Retinal pigment epithelial cell (primary cell): Measurements from ENCODE around the gene PGS1.

Experiments
- DNase-seq: peaks from one replicate; pipeline ENCODE4 v3.0.0-alpha.2; 2010; ENCODE audit warnings: low read depth
- H3K4me3 ChIP-seq: 2 replicates; pipeline ENCODE4 v1.5.1; 2011; ENCODE audit warnings: mild to moderate bottlenecking, low read length, control low read depth, moderate library complexity
- TF ChIP-seq, protein P1 (sequence below): conservative IDR thresholded peaks from 2 replicates; pipeline ENCODE4 v1.5.1; 2011; ENCODE audit warnings: low read depth, low read length, control low read depth, inconsistent platforms

The PGS1 gene

DNA sequence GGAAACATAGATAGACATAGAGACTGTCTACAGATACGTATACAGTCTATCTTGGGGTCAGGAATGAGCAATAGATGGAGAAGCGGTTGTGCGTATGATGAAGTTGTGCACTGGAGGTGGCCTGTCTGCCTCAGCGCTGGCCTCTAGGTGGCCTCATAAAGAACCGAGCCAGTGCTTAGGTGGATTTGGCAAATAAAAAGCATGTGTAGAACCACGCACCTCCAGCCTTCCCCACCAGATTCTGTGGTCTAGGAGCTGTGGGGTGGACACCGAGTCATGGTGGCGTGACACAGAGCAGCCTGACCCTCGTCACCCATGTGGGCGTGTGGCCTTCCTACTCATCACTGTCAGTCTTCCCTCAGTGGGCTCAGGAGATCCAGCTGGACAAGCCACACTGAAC lies 34.0 kb downstream of the PGS1 start:
- no peak for DNase-seq
- H3K4me3 ChIP-seq, result no peak overlapping the region
- TF ChIP-seq, protein P1, sequence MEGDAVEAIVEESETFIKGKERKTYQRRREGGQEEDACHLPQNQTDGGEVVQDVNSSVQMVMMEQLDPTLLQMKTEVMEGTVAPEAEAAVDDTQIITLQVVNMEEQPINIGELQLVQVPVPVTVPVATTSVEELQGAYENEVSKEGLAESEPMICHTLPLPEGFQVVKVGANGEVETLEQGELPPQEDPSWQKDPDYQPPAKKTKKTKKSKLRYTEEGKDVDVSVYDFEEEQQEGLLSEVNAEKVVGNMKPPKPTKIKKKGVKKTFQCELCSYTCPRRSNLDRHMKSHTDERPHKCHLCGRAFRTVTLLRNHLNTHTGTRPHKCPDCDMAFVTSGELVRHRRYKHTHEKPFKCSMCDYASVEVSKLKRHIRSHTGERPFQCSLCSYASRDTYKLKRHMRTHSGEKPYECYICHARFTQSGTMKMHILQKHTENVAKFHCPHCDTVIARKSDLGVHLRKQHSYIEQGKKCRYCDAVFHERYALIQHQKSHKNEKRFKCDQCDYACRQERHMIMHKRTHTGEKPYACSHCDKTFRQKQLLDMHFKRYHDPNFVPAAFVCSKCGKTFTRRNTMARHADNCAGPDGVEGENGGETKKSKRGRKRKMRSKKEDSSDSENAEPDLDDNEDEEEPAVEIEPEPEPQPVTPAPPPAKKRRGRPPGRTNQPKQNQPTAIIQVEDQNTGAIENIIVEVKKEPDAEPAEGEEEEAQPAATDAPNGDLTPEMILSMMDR, result peak; percentile 55

DNA sequence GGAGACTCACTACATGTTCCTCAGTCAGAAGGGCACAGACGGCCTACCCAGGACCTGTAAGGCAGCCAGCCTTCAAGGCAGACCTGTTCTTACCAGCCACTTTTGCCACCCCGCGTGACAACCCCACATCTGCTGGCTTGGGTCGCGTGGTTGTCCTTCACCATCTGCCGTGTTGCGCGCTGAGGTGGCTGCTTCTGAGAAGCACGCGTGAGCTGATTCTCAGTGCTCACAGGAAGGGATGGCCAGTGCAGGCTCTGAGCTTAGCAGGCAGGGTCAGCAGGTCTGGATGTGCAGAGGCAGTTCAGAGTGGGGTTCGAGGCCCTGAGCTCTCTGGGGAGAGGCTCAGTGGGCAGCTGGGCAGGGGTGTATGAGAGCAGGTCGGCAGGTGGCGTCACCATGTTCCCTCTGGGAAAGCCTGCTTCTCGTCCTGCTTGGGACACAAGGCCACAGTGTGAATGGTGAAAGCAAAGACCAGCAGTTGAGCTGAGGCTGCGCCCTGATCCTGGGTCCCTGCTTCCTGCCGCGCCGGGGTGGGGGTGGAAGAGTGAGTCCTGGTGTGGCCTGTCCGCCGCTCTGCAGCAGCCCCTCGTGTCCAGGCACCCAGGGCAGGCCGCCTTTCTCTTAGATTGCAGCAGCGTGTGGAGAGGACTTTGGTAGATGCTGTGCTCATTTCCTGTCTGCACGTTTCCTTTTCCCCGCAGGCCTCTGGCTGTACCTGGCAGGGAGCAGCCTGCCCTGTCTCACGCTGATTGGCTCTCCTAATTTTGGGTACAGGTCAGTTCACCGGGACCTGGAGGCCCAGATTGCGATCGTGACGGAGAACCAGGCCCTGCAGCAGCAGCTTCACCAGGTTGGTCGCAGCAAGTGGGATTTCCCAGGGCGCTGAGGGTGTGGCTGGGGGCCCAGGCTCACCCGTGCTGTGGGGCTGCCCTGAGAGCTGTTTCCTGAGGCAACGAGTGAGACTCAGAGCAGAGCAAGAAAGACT lies 36.0 kb downstream of the PGS1 start:
- no peak overlapping the region for H3K4me3 ChIP-seq
- DNase-seq, result no peak
- TF ChIP-seq, protein P1, result no peak

DNA sequence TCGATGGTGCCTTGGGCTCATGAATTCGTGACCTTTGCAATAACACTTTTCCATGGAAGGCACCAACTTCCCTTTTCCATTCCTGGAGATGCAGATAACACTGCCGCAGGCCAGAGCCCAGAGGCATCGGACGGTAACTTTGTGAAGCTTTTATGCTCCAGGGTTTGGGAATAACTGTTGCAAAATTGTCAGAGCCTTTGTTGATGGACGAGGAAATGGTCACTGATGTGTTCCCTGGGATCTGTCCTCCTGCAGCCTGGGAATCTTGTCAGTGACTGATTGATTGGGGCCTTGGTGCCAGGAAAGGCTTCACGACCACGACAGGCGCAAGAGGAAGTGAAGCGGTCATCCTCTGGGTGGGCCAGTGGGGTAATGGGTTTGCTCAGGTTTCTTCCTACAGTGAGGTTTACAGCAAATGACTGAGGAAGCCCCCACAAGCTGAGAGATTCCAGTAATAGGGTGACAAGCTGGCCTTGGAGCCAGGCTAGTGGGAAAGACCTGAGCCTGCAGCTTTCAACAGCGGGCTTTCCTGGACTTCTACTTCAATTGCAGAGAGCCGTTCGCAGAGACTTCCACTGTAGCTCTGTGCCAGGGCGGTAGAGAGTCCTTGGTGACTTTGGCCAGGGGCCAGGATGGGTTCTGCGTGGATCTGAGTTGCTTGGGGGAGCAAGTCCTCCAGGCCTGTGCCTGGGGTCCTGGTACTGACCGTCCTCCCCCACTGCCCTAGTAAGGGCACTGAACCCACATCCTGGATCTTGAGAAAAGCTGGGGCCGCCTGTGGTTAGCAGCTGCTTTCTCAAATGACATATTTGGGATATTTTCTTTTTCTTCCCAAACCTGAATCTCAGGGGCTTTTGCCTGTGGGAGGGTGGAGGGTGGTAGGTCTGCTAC lies 37.6 kb downstream of the PGS1 start:
- H3K4me3 ChIP-seq, result no peak overlapping the region
- no peak for DNase-seq
- TF ChIP-seq, protein P1, result no peak

DNA sequence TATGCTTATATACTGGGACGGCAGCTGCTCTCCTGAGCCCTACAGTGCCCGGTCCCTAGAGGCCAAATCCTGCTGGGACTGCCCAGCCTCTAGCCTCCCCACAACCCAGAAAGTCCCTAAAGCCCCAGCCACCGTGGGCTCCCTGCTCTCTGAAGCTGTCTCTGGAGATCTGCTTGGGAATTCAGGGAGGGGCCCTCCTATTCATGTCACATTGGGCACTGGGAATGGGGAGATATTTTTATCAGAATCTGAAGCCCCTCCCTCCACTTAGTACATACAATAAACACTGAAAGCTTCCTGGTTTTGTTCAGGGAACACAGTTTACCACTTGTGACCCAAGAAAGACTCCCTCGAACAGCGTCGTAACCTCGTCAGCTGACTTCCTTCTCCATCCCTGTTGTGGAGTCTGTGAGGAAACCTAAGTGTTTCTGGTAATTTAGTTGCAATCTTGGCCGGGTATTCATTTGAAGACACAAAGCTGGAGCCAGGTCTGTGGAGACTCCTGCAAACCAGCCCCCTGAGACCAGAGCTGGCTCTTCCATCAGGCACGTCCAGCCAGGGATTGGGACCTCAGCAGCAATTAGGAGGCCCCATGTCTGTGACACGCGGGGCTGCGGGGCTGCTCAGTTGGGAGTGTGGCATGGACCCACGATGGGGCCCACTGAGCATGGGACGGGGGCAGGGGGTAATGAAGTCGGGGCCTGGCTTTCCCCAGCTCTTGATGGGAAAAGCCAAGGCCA lies 38.5 kb downstream of the PGS1 start:
- no peak for DNase-seq
- TF ChIP-seq, protein P1, result no peak
- H3K4me3 ChIP-seq, result no peak overlapping the region

DNA sequence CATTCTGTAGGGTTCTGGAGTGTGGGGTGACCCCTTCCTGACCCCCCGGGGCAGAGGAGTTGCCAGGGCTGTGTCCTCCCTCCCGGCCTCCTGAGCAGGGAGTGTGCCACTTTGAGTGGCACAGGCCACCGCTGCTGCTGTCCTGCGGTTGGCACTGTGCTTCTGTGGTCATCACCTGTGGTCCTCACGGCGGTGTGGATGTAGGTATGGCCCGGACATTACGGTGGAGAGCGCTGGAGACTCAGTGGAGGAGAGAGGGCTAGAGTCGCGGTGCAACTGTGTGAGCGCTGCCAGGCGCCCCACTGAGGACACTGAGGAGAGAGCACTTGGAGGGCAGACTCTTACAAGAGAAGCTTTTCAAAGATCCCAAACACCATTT lies 39.1 kb downstream of the PGS1 start:
- no peak overlapping the region for H3K4me3 ChIP-seq
- no peak for DNase-seq
- TF ChIP-seq, protein P1, result no peak

DNA sequence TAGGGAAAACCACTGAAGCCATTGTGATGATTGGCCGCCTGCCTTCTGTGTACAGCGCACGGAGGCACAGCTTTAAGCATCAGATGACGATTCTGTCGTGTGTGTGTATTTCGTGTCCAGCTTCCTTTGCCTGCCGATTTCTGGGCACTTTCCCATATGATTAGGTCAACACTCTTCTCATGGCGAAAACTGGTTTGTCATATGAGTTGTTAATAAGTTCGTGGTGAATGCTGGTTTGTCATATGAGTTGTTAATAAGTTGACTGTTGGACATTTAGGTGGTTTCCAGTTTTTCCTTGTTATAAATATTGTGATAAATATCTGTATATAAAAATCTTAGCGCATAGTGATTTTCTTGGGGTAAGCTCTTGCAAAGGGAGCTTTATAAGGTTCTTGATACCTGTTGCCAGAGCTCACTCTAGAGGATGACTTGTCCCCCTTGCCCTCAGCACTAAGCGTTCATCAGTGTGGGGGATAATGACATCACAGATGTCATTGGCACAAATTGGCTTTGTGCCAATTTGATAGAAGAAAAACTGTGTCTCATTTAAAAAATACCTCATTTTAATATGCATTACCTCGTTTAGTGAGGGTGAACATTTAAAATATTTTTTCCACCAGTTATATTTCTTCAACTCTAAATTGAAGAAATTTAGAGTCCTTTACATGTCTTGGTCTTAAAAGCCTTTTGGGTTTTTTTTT lies 40.0 kb downstream of the PGS1 start:
- no peak overlapping the region for H3K4me3 ChIP-seq
- TF ChIP-seq, protein P1, result no peak
- no peak for DNase-seq
